HepG2 (cell line): ENCODE results near the gene SLC66A3. TPM values are rescaled to one million over a fixed set of nuclear protein-coding genes. Genes with fewer than 3 reads are reported as not detected.
A peak's percentile ranks its signal among the peaks of the same experiment; 100 is the strongest.

Experiments used
- ATAC-seq: fragments of 200-7000 bp; cut with Tn5 transposase; 3 replicates; pipeline ENCODE4 v1.9.1; 2020; ENCODE audit warnings: mild to moderate bottlenecking, moderate library complexity
- BruUV-seq: library from RNA; stranded (reverse); fragments of 400-500 nt; replicated peaks from 2 replicates; lab custom pipeline; 2021; lab: Mats Ljungman, UMichigan
- CTCF ChIA-PET: fragments of 300-600 bp; formaldehyde crosslinking; extraction: SDS; loops from one replicate; lab custom pipeline; 2021; ENCODE audit warnings: low total read pairs, inconsistent platforms, low intra/inter-chr PET ratio; lab: Yijun Ruan, JAX
- POLR2A ChIA-PET: fragments of 350-600 bp; sonication (Branson Sonifier 250); formaldehyde crosslinking; loops from one replicate; lab custom pipeline; 2020; ENCODE audit warnings: antibody characterized with exemption, inconsistent platforms; lab: Yijun Ruan, JAX
- DNase-seq: peaks from one replicate; pipeline ENCODE4 v3.0.0-alpha.2; 2015; ENCODE audit warnings: low spot score
- FAIRE-seq: peaks from 3 replicates; lab custom pipeline; 2011; peaks lifted over from hg19 to GRCh38; lab: Jason Lieb, UNC
- H2AFZ ChIP-seq: one replicate; pipeline ENCODE4 v1.6.1; 2011; ENCODE audit warnings: low read length, inconsistent platforms
- H3K27ac ChIP-seq: fragments of 300-600 bp; 3 replicates; pipeline ENCODE4 v1.8.0; 2011; ENCODE audit warnings: mixed run types, mild to moderate bottlenecking, mixed read lengths, low read length, inconsistent platforms; ENCODE audit not compliant: insufficient read depth; ENCODE audit errors: extremely low read length
- H3K27me3 ChIP-seq, 2 experiments: fragments of 200-600 bp in 1 of 2; 2 replicates in 1 of 2; 3 replicates in 1 of 2; pipeline versions ENCODE4 v1.6.0 to v1.8.0; 2011; ENCODE audit warnings: low read length in 2 of 2, mild to moderate bottlenecking in 2 of 2, moderate library complexity in 2 of 2, inconsistent platforms in 1 of 2; ENCODE audit not compliant: insufficient read depth in 2 of 2, control insufficient read depth in 1 of 2
- H3K36me3 ChIP-seq, 2 experiments: fragments of 200-600 bp in 1 of 2; replicated peaks in 1 of 2; 2 replicates in 1 of 2; 3 replicates in 1 of 2; pipeline versions ENCODE4 v1.5.1 to v1.8.0; 2011; ENCODE audit warnings: low read length in 2 of 2, inconsistent platforms in 1 of 2; ENCODE audit not compliant: insufficient read depth in 2 of 2, control insufficient read depth in 1 of 2
- H3K4me1 ChIP-seq: 2 replicates; pipeline ENCODE4 v1.5.1; 2012; ENCODE audit warnings: low read length, inconsistent platforms; ENCODE audit not compliant: insufficient read depth
- H3K4me2 ChIP-seq: 2 replicates; pipeline ENCODE4 v1.6.0; 2011; ENCODE audit warnings: low read depth, low read length, inconsistent platforms
- H3K4me3 ChIP-seq, 3 experiments: fragments of 200-600 bp in 1 of 3; sonication (generic), shearing (Covaris generic) in 1 of 3; replicated peaks in 1 of 3; 2 replicates each; pipeline ENCODE4 v1.5.1; 2011 to 2016; ENCODE audit warnings: low read length in 3 of 3, inconsistent platforms in 2 of 3, low read depth in 2 of 3, mild to moderate bottlenecking in 2 of 3, control low read depth in 1 of 3, mixed read lengths in 1 of 3; ENCODE audit not compliant: insufficient read depth in 1 of 3
- H3K79me2 ChIP-seq: one replicate; pipeline ENCODE4 v1.6.1; 2011; ENCODE audit warnings: low read length, inconsistent platforms; ENCODE audit not compliant: insufficient read depth
- H3K9ac ChIP-seq: 2 replicates; pipeline ENCODE4 v1.6.0; 2011; ENCODE audit warnings: mild to moderate bottlenecking, low read depth, low read length, inconsistent platforms; ENCODE audit not compliant: insufficient read depth
- H3K9me3 ChIP-seq: 2 replicates; pipeline ENCODE4 v1.5.1; 2012; ENCODE audit warnings: mild to moderate bottlenecking, low read length
- H4K20me1 ChIP-seq: 2 replicates; pipeline ENCODE4 v1.6.0; 2011; ENCODE audit warnings: inconsistent platforms, mild to moderate bottlenecking, low read length, moderate library complexity; ENCODE audit not compliant: insufficient read depth
- CBX1 ChIP-seq: IDR thresholded peaks from one replicate; pipeline ENCODE4 v1.6.1; 2016; ENCODE audit warnings: antibody characterized with exemption, low read depth
- DR1 ChIP-seq: sonication (generic); formaldehyde crosslinking; IDR thresholded peaks from 2 replicates; pipeline ENCODE4 v1.8.0; 2021; ENCODE audit warnings: mild to moderate bottlenecking, missing genetic modification reagents, inconsistent platforms
- ETV6 ChIP-seq: sonication (generic); formaldehyde crosslinking; conservative IDR thresholded peaks from 2 replicates; pipeline ENCODE4 v1.4.0; 2020; ENCODE audit warnings: missing genetic modification reagents
- JUN ChIP-seq: sonication (generic); formaldehyde crosslinking; IDR thresholded peaks from 2 replicates; pipeline ENCODE4 v1.4.0; 2020; ENCODE audit warnings: mild to moderate bottlenecking, missing genetic modification reagents
- KDM2A ChIP-seq: sonication (generic); formaldehyde crosslinking; IDR thresholded peaks from 2 replicates; pipeline ENCODE4 v1.4.0; 2020; ENCODE audit warnings: low read depth, missing genetic modification reagents, borderline replicate concordance
- KLF16 ChIP-seq, 2 experiments: sonication (generic) in 1 of 2; formaldehyde crosslinking in 1 of 2; IDR thresholded peaks; 2 replicates each; pipeline versions ENCODE4 v1.6.1 to v1.8.0; 2016 to 2023; ENCODE audit warnings: missing genetic modification reagents in 2 of 2, missing compliant biosample characterization in 1 of 2
- MED13 ChIP-seq: sonication (generic); formaldehyde crosslinking; IDR thresholded peaks from 2 replicates; pipeline ENCODE4 v1.5.0; 2020; ENCODE audit warnings: missing genetic modification reagents
- MTA1 ChIP-seq: sonication (generic); formaldehyde crosslinking; IDR thresholded peaks from 2 replicates; pipeline ENCODE4 v1.4.0; 2020; ENCODE audit warnings: missing genetic modification reagents, mild to moderate bottlenecking, borderline replicate concordance
- NFATC3 ChIP-seq: sonication (generic); formaldehyde crosslinking; IDR thresholded peaks from 2 replicates; pipeline ENCODE4 v1.5.1; 2020; ENCODE audit warnings: mild to moderate bottlenecking, missing genetic modification reagents
- PAF1 ChIP-seq: IDR thresholded peaks from 2 replicates; pipeline ENCODE4 v1.6.1; 2016; ENCODE audit warnings: missing genetic modification reagents, missing compliant biosample characterization
- PHF20 ChIP-seq: sonication (generic); formaldehyde crosslinking; IDR thresholded peaks from 2 replicates; pipeline ENCODE4 v1.5.0; 2020; ENCODE audit warnings: mild to moderate bottlenecking, missing genetic modification reagents
- POLR2A ChIP-seq, 2 experiments: IDR thresholded peaks; 2 replicates each; pipeline ENCODE4 v1.6.1; 2011; ENCODE audit warnings: low read depth in 2 of 2, low read length in 2 of 2, mild to moderate bottlenecking in 1 of 2, moderate library complexity in 1 of 2; ENCODE audit not compliant: insufficient read depth in 1 of 2
- RXRA ChIP-seq: sonication (generic); formaldehyde crosslinking; IDR thresholded peaks from 2 replicates; pipeline ENCODE4 v1.5.1; 2020; ENCODE audit warnings: missing genetic modification reagents
- SCMH1 ChIP-seq: sonication (generic); formaldehyde crosslinking; IDR thresholded peaks from 2 replicates; pipeline ENCODE4 v1.9.0; 2021; ENCODE audit warnings: missing genetic modification reagents, mild to moderate bottlenecking, borderline replicate concordance
- SOX13 ChIP-seq, 3 experiments: fragments of 450-650 bp in 1 of 3; sonication (generic) in 1 of 3; formaldehyde crosslinking in 1 of 3; IDR thresholded peaks in 2 of 3; conservative IDR thresholded peaks in 1 of 3; 2 replicates each; pipeline versions ENCODE4 v1.5.0 to v1.6.1; 2016 to 2020; ENCODE audit warnings: antibody characterized with exemption in 1 of 3, mild to moderate bottlenecking in 1 of 3, missing compliant biosample characterization in 1 of 3, missing genetic modification reagents in 1 of 3, moderate library complexity in 1 of 3
- TMF1 ChIP-seq: sonication (generic); formaldehyde crosslinking; IDR thresholded peaks from 2 replicates; pipeline ENCODE4 v1.8.1; 2022; ENCODE audit warnings: low read depth, missing genetic modification reagents
- XBP1 ChIP-seq: sonication (generic); formaldehyde crosslinking; IDR thresholded peaks from 2 replicates; pipeline ENCODE4 v1.5.0; 2020; ENCODE audit warnings: missing genetic modification reagents
- WGBS: methylation state at CpG from one replicate; pipeline ENCODE4 v1.1.6; 2017; ENCODE audit warnings: low lambda C conversion rate; 5-methylcytosine and 5-hydroxymethylcytosine counted together
- in situ Hi-C: cut with HindIII; loops from 2 replicates; pipeline ENCODE4 v1.10.0; 2017; ENCODE audit warnings: low pct_unique_long_range_greater_than_20kb; ENCODE audit not compliant: extremely low pct_ligation_motif_present
- intact Hi-C: fragments of 100-400 bp; cut with micrococcal nuclease; formaldehyde crosslinking; loops from one replicate; pipeline ENCODE4 v1.10.0; 2022; ENCODE audit not compliant: unreplicated experiment
- polyA plus RNA-seq, 8 experiments: library from polyadenylated mRNA; depleted of rRNA in 3 of 8; stranded (reverse) in 7 of 8; unstranded in 1 of 8; fragments of >200 nt; fragmentation: Illumina TruSeq in 4 of 8; extraction: Trizol in 4 of 8; gene quantifications; 2 replicates each; pipeline versions ENCODE4 v1.2.1 to v1.2.3, GENCODE V29; 2011 to 2016; ENCODE audit warnings: low read depth in 4 of 8, missing spikeins in 1 of 8, mixed read lengths in 1 of 8; ENCODE audit not compliant: insufficient read depth in 1 of 8
- total RNA-seq, 5 experiments: library from RNA; depleted of rRNA; stranded (reverse); fragments of >200 nt; fragmentation: Illumina TruSeq; extraction: Trizol; gene quantifications; 2 replicates each; pipeline ENCODE4 v1.2.3, GENCODE V29; 2016; ENCODE audit warnings: low read depth in 1 of 5
- TF ChIP-seq, protein P1 (sequence below): sonication (generic); formaldehyde crosslinking; IDR thresholded peaks from 2 replicates; pipeline ENCODE4 v1.5.0; 2020; ENCODE audit warnings: mild to moderate bottlenecking, missing genetic modification reagents, moderate library complexity
- TF ChIP-seq, protein P2 (sequence below): sonication (generic); formaldehyde crosslinking; IDR thresholded peaks from 2 replicates; pipeline ENCODE4 v1.4.0; 2020; ENCODE audit warnings: missing genetic modification reagents

SLC66A3 gene
- total and polyA plus RNA-seq, 2 of the 13 experiments (the other 11 are each of a cell fraction or from before 2014, with no cell fraction given) = 2.2 to 3.7 TPM

- in situ Hi-C loops = no loop called here
- 0 out of 2 replicates have a peak, but pooled peaks cover 13% of the 10 kb centered on the region for H3K4me1 ChIP-seq
- BruUV-seq = TSS peak; percentile 11
- ChIA-PET CTCF (no interaction called here), POLR2A (no interaction called here)
- ATAC-seq = peak; percentile 15
- WGBS = 60% methylated on average over 6 of the region's 6 CpGs
- no peak for DNase-seq
- no peak for FAIRE-seq
- H3K27me3 ChIP-seq = no peaks in the 10 kb centered on the region
- no peak overlapping the region for H3K9ac ChIP-seq
- H3K27ac ChIP-seq = no peak overlapping the region
- H3K9me3 ChIP-seq = no peaks in the 10 kb centered on the region
- no peak overlapping the region for H3K4me3 ChIP-seq
- intact Hi-C loops = loop anchor here (5.0 kb wide), 1 partner anchor 43 kb away; a partner anchor contains a TSS
- H3K4me2 ChIP-seq = no peak overlapping the region
- no peaks in the 10 kb centered on the region for H3K79me2 ChIP-seq
- H3K36me3 ChIP-seq = no peaks in the 10 kb centered on the region
- no peak overlapping the region for H2AFZ ChIP-seq
- H4K20me1 ChIP-seq = no peaks in the 10 kb centered on the region
- TF ChIP-seq NFATC3 (CRISPR knock-in tag) (no peak), PHF20 (CRISPR knock-in tag) (no peak), JUN (0 out of 2 replicates have a peak, but pooled peaks have one; percentile 29), XBP1 (no peak), TMF1 (no peak), CBX1 (no peak), RXRA (CRISPR knock-in tag) (no peak), SCMH1 (CRISPR knock-in tag) (no peak), MTA1 (CRISPR knock-in tag) (no peak), PAF1 (CRISPR knock-in tag) (peak; percentile 71; the same call in 1 of the 2 replicates), KDM2A (CRISPR knock-in tag) (peak; percentile 63), ETV6 (CRISPR knock-in tag) (no peak), DR1 (CRISPR knock-in tag) (no peak), KLF16 (CRISPR knock-in tag; IDR thresholded peaks at IDR 0.05) (no peak), POLR2A (IDR thresholded peaks at IDR 0.05; ENCODE audit: insufficient read depth in 1 of 2, low read depth in 2 of 2, low read length in 2 of 2) (peak in 1 of 2 experiments; percentile 38; a peak in 1 of 4 replicates), MED13 (CRISPR knock-in tag) (no peak), SOX13 (IDR thresholded peaks at IDR 0.05) (no peak), SOX13 (CRISPR knock-in tag; conservative IDR thresholded peaks at IDR 0.05 in 1 of 2, IDR thresholded peaks at IDR 0.05 in 1 of 2) (no peak)
- TF ChIP-seq, protein P1, sequence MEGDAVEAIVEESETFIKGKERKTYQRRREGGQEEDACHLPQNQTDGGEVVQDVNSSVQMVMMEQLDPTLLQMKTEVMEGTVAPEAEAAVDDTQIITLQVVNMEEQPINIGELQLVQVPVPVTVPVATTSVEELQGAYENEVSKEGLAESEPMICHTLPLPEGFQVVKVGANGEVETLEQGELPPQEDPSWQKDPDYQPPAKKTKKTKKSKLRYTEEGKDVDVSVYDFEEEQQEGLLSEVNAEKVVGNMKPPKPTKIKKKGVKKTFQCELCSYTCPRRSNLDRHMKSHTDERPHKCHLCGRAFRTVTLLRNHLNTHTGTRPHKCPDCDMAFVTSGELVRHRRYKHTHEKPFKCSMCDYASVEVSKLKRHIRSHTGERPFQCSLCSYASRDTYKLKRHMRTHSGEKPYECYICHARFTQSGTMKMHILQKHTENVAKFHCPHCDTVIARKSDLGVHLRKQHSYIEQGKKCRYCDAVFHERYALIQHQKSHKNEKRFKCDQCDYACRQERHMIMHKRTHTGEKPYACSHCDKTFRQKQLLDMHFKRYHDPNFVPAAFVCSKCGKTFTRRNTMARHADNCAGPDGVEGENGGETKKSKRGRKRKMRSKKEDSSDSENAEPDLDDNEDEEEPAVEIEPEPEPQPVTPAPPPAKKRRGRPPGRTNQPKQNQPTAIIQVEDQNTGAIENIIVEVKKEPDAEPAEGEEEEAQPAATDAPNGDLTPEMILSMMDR (CRISPR knock-in tag) = no peak
- TF ChIP-seq, protein P2, sequence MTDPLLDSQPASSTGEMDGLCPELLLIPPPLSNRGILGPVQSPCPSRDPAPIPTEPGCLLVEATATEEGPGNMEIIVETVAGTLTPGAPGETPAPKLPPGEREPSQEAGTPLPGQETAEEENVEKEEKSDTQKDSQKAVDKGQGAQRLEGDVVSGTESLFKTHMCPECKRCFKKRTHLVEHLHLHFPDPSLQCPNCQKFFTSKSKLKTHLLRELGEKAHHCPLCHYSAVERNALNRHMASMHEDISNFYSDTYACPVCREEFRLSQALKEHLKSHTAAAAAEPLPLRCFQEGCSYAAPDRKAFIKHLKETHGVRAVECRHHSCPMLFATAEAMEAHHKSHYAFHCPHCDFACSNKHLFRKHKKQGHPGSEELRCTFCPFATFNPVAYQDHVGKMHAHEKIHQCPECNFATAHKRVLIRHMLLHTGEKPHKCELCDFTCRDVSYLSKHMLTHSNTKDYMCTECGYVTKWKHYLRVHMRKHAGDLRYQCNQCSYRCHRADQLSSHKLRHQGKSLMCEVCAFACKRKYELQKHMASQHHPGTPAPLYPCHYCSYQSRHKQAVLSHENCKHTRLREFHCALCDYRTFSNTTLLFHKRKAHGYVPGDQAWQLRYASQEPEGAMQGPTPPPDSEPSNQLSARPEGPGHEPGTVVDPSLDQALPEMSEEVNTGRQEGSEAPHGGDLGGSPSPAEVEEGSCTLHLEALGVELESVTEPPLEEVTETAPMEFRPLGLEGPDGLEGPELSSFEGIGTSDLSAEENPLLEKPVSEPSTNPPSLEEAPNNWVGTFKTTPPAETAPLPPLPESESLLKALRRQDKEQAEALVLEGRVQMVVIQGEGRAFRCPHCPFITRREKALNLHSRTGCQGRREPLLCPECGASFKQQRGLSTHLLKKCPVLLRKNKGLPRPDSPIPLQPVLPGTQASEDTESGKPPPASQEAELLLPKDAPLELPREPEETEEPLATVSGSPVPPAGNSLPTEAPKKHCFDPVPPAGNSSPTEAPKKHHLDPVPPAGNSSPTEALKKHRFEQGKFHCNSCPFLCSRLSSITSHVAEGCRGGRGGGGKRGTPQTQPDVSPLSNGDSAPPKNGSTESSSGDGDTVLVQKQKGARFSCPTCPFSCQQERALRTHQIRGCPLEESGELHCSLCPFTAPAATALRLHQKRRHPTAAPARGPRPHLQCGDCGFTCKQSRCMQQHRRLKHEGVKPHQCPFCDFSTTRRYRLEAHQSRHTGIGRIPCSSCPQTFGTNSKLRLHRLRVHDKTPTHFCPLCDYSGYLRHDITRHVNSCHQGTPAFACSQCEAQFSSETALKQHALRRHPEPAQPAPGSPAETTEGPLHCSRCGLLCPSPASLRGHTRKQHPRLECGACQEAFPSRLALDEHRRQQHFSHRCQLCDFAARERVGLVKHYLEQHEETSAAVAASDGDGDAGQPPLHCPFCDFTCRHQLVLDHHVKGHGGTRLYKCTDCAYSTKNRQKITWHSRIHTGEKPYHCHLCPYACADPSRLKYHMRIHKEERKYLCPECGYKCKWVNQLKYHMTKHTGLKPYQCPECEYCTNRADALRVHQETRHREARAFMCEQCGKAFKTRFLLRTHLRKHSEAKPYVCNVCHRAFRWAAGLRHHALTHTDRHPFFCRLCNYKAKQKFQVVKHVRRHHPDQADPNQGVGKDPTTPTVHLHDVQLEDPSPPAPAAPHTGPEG (CRISPR knock-in tag) = no peak
Measured at GRCh38 chr2:11175293-11175795, 20.1 kb downstream of the SLC66A3 start.
